Vagina (tissue), 2 donors: ENCODE measurements around the gene TMEM108. TPM values are rescaled to one million over a fixed set of nuclear protein-coding genes. Genes with fewer than 3 reads are reported as not detected.

Experiments
- DNase-seq, 2 donors: peaks; one replicate each; pipeline ENCODE4 v3.0.0-alpha.2; 2017; ENCODE audit errors: extremely low spot score in 2 of 2
- H3K27ac ChIP-seq: fragments of 200-600 bp; sonication (generic); one replicate; pipeline ENCODE4 v1.5.1; 2019
- H3K27me3 ChIP-seq: fragments of 200-600 bp; sonication (generic); one replicate; pipeline ENCODE4 v1.5.1; 2019
- H3K36me3 ChIP-seq, 2 donors: fragments of 200-600 bp; sonication (generic); one replicate each; pipeline ENCODE4 v1.5.1; 2017 to 2019
- H3K4me1 ChIP-seq: fragments of 200-600 bp; sonication (generic); one replicate; pipeline ENCODE4 v1.5.1; 2019
- H3K4me3 ChIP-seq, 2 donors: fragments of 200-600 bp; sonication (generic); 1 replicate in 1 of 2; 2 replicates in 1 of 2; pipeline ENCODE4 v1.5.1; 2016 to 2019
- H3K9me3 ChIP-seq: fragments of 200-600 bp; sonication (generic); one replicate; pipeline ENCODE4 v1.5.1; 2019
- POLR2A ChIP-seq, 2 donors: fragments of 450-650 bp; IDR thresholded peaks; one replicate each; pipeline ENCODE4 v1.6.1; 2017; ENCODE audit warnings: antibody characterized with exemption in 2 of 2, mild to moderate bottlenecking in 2 of 2, moderate library complexity in 2 of 2
- POLR2AphosphoS5 ChIP-seq, 2 donors: sonication (generic); formaldehyde crosslinking; IDR thresholded peaks; one replicate each; pipeline ENCODE4 v1.9.0; 2017; ENCODE audit warnings: antibody characterized with exemption in 2 of 2, mild to moderate bottlenecking in 2 of 2, low read depth in 1 of 2; ENCODE audit not compliant: insufficient read depth in 1 of 2
- intact Hi-C: fragments of 100-400 bp; cut with DNase I; formaldehyde crosslinking; loops from one replicate; pipeline ENCODE4 v1.15.1; 2023
- total RNA-seq: library from RNA; depleted of rRNA; stranded (reverse); fragments of >200 nt; gene quantifications from one replicate; pipeline ENCODE4 v1.2.3, GENCODE V29; 2016
- TF ChIP-seq, protein P1 (sequence below), 3 experiments: fragments of 450-650 bp in 2 of 3; fragments of 200-600 bp in 1 of 3; sonication (generic) in 1 of 3; IDR thresholded peaks; one replicate each; pipeline ENCODE4 v1.5.1; 2017 to 2019; ENCODE audit warnings: antibody characterized with exemption in 3 of 3, mild to moderate bottlenecking in 2 of 3, moderate library complexity in 2 of 3

Gene TMEM108
- total RNA-seq, 1 donor from 2014 or later: 3.2 TPM

DNA sequence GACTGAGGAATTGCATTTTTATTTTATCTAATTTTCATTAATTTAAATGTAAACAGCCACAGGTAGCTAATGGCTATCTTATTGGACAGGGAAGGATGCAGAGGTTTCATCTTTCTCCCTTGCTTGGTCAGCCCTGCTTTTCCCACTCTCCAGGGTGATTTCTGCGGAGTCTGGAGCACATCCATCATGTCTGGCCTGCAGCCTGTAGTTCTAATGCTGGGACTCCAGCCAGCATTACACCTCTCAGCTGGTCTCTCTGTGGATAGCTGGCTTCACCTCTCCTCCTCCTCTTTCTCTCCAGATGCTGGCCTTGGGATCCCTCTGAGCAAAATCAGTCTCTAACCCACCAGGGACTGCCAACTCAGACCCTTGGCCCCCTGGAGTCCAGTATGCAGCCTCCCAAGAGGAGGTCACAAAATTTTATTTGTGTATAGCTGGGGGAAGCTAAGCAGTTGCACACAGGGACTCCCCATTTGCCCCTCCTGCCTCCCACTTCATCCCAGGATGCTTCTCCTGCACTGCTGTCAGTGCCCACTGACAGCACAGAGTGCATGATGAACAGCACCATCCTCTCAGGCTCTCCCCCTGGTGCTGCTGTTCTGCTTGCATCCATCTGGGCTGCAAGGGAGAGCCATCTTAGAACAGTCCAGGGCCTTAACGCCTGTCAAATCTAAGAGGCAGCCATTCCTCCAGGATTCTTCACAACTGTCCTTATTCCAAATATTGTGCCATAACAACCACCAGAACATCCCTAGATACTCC is 363.4 kb downstream of the TMEM108 start:
- Histone ChIP-seq H3K36me3 (no peaks in the 10 kb centered on the region), H3K27me3 (no peaks in the 10 kb centered on the region), H3K27ac (no peak overlapping the region), H3K9me3 (no peaks in the 10 kb centered on the region), H3K4me1 (no peaks in the 10 kb centered on the region), H3K4me3 (no peak overlapping the region)
- intact Hi-C loops: no loop called here
- TF ChIP-seq POLR2A (IDR thresholded peaks at IDR 0.05) (no peak), POLR2AphosphoS5 (IDR thresholded peaks at IDR 0.05; ENCODE audit: insufficient read depth in 1 of 2, low read depth in 1 of 2) (no peak)
- TF ChIP-seq, protein P1, sequence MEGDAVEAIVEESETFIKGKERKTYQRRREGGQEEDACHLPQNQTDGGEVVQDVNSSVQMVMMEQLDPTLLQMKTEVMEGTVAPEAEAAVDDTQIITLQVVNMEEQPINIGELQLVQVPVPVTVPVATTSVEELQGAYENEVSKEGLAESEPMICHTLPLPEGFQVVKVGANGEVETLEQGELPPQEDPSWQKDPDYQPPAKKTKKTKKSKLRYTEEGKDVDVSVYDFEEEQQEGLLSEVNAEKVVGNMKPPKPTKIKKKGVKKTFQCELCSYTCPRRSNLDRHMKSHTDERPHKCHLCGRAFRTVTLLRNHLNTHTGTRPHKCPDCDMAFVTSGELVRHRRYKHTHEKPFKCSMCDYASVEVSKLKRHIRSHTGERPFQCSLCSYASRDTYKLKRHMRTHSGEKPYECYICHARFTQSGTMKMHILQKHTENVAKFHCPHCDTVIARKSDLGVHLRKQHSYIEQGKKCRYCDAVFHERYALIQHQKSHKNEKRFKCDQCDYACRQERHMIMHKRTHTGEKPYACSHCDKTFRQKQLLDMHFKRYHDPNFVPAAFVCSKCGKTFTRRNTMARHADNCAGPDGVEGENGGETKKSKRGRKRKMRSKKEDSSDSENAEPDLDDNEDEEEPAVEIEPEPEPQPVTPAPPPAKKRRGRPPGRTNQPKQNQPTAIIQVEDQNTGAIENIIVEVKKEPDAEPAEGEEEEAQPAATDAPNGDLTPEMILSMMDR (IDR thresholded peaks at IDR 0.05): no peak
- no peak for DNase-seq

DNA sequence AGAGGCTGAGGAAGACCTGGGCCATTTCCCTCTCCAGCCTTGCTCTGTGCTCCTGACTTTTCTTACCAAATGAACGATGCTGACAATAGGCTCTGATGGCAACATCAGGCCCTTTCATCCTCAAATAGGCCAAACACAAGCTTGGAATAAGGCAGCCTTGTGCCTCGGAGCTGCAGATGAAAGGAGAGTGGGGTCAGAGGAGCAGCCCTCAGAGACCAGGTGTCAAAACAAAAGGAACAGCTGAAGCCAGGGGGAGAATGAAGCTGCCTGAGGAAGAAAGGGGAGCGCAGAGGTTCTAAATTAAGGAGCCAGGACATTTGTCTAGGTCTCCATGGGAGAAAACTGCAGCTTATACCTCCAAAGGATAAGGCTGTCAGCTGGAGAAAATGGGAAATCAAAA is 366.7 kb downstream of the TMEM108 start:
- Histone ChIP-seq H3K4me3 (no peak overlapping the region), H3K27me3 (no peaks in the 10 kb centered on the region), H3K4me1 (no peaks in the 10 kb centered on the region), H3K27ac (no peak overlapping the region), H3K36me3 (no peaks in the 10 kb centered on the region), H3K9me3 (no peaks in the 10 kb centered on the region)
- TF ChIP-seq, protein P1 (IDR thresholded peaks at IDR 0.05): no peak
- TF ChIP-seq POLR2AphosphoS5 (IDR thresholded peaks at IDR 0.05; ENCODE audit: insufficient read depth in 1 of 2, low read depth in 1 of 2): no peak
- TF ChIP-seq POLR2A (IDR thresholded peaks at IDR 0.05): no peak
- no peak for DNase-seq
- intact Hi-C loops: no loop called here

DNA sequence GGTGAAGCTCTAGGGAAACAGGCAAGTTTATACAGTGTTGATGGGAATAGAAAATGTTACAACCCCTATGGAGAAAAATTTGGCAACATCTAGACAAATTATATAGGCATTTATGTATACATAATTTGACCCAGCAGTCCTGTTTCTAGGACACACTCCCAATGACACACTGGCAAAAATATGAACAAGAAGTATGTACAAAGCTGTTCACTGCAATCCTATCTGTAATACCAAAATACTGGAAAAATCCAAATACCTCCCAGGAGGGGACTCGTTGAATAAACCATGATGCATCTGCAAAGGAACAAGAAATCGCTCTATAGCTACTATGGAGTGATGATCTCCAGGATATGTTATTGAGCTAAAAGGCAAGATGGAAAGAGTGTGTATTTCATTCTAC is 370.2 kb downstream of the TMEM108 start:
- Histone ChIP-seq H3K36me3 (no peaks in the 10 kb centered on the region), H3K4me1 (no peaks in the 10 kb centered on the region), H3K9me3 (no peaks in the 10 kb centered on the region), H3K27me3 (no peaks in the 10 kb centered on the region), H3K4me3 (no peak overlapping the region), H3K27ac (no peak overlapping the region)
- TF ChIP-seq POLR2AphosphoS5 (IDR thresholded peaks at IDR 0.05; ENCODE audit: insufficient read depth in 1 of 2, low read depth in 1 of 2) (no peak), POLR2A (IDR thresholded peaks at IDR 0.05) (no peak)
- TF ChIP-seq, protein P1 (IDR thresholded peaks at IDR 0.05): no peak
- no peak for DNase-seq
- intact Hi-C loops: no loop called here

DNA sequence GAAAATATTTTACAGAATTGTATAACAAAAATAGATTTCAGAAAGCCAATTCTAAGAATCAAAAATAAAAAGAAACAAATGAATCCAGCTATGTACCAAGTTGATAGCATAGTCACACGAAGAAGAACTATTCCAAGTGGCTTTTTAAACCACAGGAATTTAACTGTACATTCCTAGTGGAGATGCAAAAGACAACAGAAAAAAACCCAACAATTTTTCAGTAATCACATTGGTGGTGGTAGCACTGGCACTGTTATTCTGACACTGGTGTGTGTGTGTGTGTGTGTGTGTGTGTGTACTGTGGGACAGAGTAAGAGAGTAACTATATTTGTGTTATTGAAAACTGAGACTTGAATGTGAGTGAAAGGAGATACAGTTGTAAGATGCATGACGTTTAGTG is 370.8 kb downstream of the TMEM108 start:
- intact Hi-C loops: no loop called here
- Histone ChIP-seq H3K4me3 (no peak overlapping the region), H3K27ac (no peak overlapping the region), H3K4me1 (peaks cover 4% of the 10 kb centered on the region), H3K9me3 (no peaks in the 10 kb centered on the region), H3K36me3 (no peaks in the 10 kb centered on the region), H3K27me3 (no peaks in the 10 kb centered on the region)
- no peak for TF ChIP-seq POLR2AphosphoS5 (IDR thresholded peaks at IDR 0.05; ENCODE audit: insufficient read depth in 1 of 2, low read depth in 1 of 2)
- no peak for TF ChIP-seq POLR2A (IDR thresholded peaks at IDR 0.05)
- TF ChIP-seq, protein P1 (IDR thresholded peaks at IDR 0.05): no peak
- no peak for DNase-seq

DNA sequence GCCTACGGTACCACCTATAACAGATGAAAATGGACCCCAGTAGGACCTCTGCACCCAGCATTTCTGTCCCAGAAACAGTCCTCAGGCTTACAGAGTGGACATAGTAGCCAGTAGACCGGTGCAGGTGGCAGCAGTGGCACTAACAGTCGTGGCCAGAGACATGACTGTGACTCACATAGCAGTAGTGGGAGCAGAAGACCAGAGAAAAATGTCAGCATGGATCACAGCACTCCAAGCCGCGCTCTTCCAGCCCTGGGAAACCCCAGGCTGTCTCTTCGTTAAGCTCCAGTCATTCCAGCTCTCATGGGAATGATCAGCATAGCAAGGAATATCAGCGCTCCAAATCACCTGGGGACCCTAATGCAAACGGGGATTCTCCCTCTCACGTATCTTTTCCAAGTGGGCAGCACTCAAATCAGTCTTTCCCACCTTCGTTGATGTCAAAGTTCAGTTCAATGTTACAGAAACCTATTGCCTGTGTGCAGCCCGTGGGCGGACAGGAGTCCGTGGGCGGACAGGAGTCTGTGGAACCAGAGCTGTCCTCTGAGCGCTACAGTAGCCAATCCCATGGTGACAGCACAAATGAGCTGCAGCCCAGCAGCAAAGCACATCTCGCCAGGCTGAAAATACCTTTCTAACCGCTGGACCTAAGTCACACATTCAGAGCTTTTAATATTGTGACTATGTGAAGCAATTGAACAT is 372.2 kb downstream of the TMEM108 start:
- no peak for TF ChIP-seq POLR2A (IDR thresholded peaks at IDR 0.05)
- TF ChIP-seq, protein P1 (IDR thresholded peaks at IDR 0.05): no peak
- no peak for TF ChIP-seq POLR2AphosphoS5 (IDR thresholded peaks at IDR 0.05; ENCODE audit: insufficient read depth in 1 of 2, low read depth in 1 of 2)
- Histone ChIP-seq H3K9me3 (no peaks in the 10 kb centered on the region), H3K36me3 (no peaks in the 10 kb centered on the region), H3K27me3 (no peaks in the 10 kb centered on the region), H3K4me1 (peaks cover 4% of the 10 kb centered on the region), H3K4me3 (no peak overlapping the region), H3K27ac (no peak overlapping the region)
- intact Hi-C loops: no loop called here
- no peak for DNase-seq
